ENCODE measurements around the gene NHLRC1.

NHLRC1 gene

GRCh38 chr6:18099511-18099910 lies 23.0 kb downstream of the NHLRC1 start:
- POLR2A ChIA-PET: no interaction called here
- DNase-seq (ENCODE audit: extremely low spot score): no peak
- CTCF ChIA-PET: no interaction called here
- TF ChIP-seq ARNT (IDR thresholded peaks at IDR 0.05) (no peak), ELF4 (IDR thresholded peaks at IDR 0.05) (no peak)

GRCh38 chr6:18096423-18096822 lies 26.1 kb downstream of the NHLRC1 start:
- ChIA-PET CTCF (interaction anchor here (1.9 kb wide), 1 partner anchor 25 kb away, joined by 4 read pairs; no protein-coding TSS in a partner anchor), POLR2A (no interaction called here)
- DNase-seq (ENCODE audit: extremely low spot score): no peak
- no peak for TF ChIP-seq PKNOX1 (IDR thresholded peaks at IDR 0.05)
- no peak for TF ChIP-seq ELF4 (IDR thresholded peaks at IDR 0.05)
- TF ChIP-seq FOXA1 (IDR thresholded peaks at IDR 0.05): no peak
- no peak for TF ChIP-seq FOXM1 (IDR thresholded peaks at IDR 0.05; ENCODE audit: borderline replicate concordance)
- TF ChIP-seq NFRKB (IDR thresholded peaks at IDR 0.05): no peak
- no peak for TF ChIP-seq L3MBTL2 (conservative IDR thresholded peaks at IDR 0.05)
- TF ChIP-seq SUZ12 (IDR thresholded peaks at IDR 0.05): no peak
- TF ChIP-seq ARNT (IDR thresholded peaks at IDR 0.05): no peak
- TF ChIP-seq TARDBP (IDR thresholded peaks at IDR 0.05): no peak
- no peak for TF ChIP-seq CTBP1 (IDR thresholded peaks at IDR 0.05; ENCODE audit: borderline replicate concordance)
- no peak for TF ChIP-seq SP1 (IDR thresholded peaks at IDR 0.05)
- no peak for TF ChIP-seq FOXK2 (IDR thresholded peaks at IDR 0.05)

GRCh38 chr6:18091382-18091781 lies 31.1 kb downstream of the NHLRC1 start:
- TF ChIP-seq CTBP1 (IDR thresholded peaks at IDR 0.05; ENCODE audit: borderline replicate concordance) (no peak), FOXA1 (IDR thresholded peaks at IDR 0.05) (no peak), SUZ12 (IDR thresholded peaks at IDR 0.05) (no peak), TARDBP (IDR thresholded peaks at IDR 0.05) (no peak), BHLHE40 (IDR thresholded peaks at IDR 0.05; ENCODE audit: borderline replicate concordance) (no peak), HDGF (IDR thresholded peaks at IDR 0.05; ENCODE audit: borderline replicate concordance) (no peak), LEF1 (IDR thresholded peaks at IDR 0.05; ENCODE audit: borderline replicate concordance) (no peak), ARNT (IDR thresholded peaks at IDR 0.05) (no peak), PKNOX1 (IDR thresholded peaks at IDR 0.05) (no peak), ELF4 (IDR thresholded peaks at IDR 0.05) (no peak)
- CTCF ChIA-PET: no interaction called here
- POLR2A ChIA-PET: no interaction called here
- no peak for DNase-seq (ENCODE audit: extremely low spot score)

- no peak for DNase-seq (ENCODE audit: extremely low spot score)
- POLR2A ChIA-PET: no interaction called here
- no peak for TF ChIP-seq HDGF (IDR thresholded peaks at IDR 0.05; ENCODE audit: borderline replicate concordance)
- no peak for TF ChIP-seq FOXM1 (IDR thresholded peaks at IDR 0.05; ENCODE audit: borderline replicate concordance)
- TF ChIP-seq FOXA1 (IDR thresholded peaks at IDR 0.05): no peak
- TF ChIP-seq CTBP1 (IDR thresholded peaks at IDR 0.05; ENCODE audit: borderline replicate concordance): no peak
- no peak for TF ChIP-seq L3MBTL2 (conservative IDR thresholded peaks at IDR 0.05)
- TF ChIP-seq ZNF384 (IDR thresholded peaks at IDR 0.05): no peak
- TF ChIP-seq ARNT (IDR thresholded peaks at IDR 0.05): no peak
- no peak for TF ChIP-seq TARDBP (IDR thresholded peaks at IDR 0.05)
- no peak for TF ChIP-seq LEF1 (IDR thresholded peaks at IDR 0.05; ENCODE audit: borderline replicate concordance)
- TF ChIP-seq SUZ12 (IDR thresholded peaks at IDR 0.05): no peak
- no peak for TF ChIP-seq SP1 (IDR thresholded peaks at IDR 0.05)
- TF ChIP-seq PKNOX1 (IDR thresholded peaks at IDR 0.05): no peak
- no peak for TF ChIP-seq ELF4 (IDR thresholded peaks at IDR 0.05)
- no peak for TF ChIP-seq FOXK2 (IDR thresholded peaks at IDR 0.05)
- no peak for TF ChIP-seq NFRKB (IDR thresholded peaks at IDR 0.05)
- no peak for TF ChIP-seq BHLHE40 (IDR thresholded peaks at IDR 0.05; ENCODE audit: borderline replicate concordance)
- CTCF ChIA-PET: no interaction called here
Observed at GRCh38 chr6:18090349-18090786, 32.1 kb downstream of the NHLRC1 start.

- ChIA-PET POLR2A (no interaction called here), CTCF (no interaction called here)
- DNase-seq (ENCODE audit: extremely low spot score): no peak
- no peak for TF ChIP-seq FOXM1 (IDR thresholded peaks at IDR 0.05; ENCODE audit: borderline replicate concordance)
- no peak for TF ChIP-seq ELF4 (IDR thresholded peaks at IDR 0.05)
- no peak for TF ChIP-seq ZNF384 (IDR thresholded peaks at IDR 0.05)
- no peak for TF ChIP-seq SUZ12 (IDR thresholded peaks at IDR 0.05)
- TF ChIP-seq PKNOX1 (IDR thresholded peaks at IDR 0.05): no peak
- TF ChIP-seq FOXA1 (IDR thresholded peaks at IDR 0.05): no peak
- TF ChIP-seq FOXK2 (IDR thresholded peaks at IDR 0.05): no peak
- no peak for TF ChIP-seq ARNT (IDR thresholded peaks at IDR 0.05)
- no peak for TF ChIP-seq SP1 (IDR thresholded peaks at IDR 0.05)
- TF ChIP-seq TARDBP (IDR thresholded peaks at IDR 0.05): no peak
- no peak for TF ChIP-seq CTBP1 (IDR thresholded peaks at IDR 0.05; ENCODE audit: borderline replicate concordance)
- TF ChIP-seq NFRKB (IDR thresholded peaks at IDR 0.05): no peak
- TF ChIP-seq BHLHE40 (IDR thresholded peaks at IDR 0.05; ENCODE audit: borderline replicate concordance): no peak
- TF ChIP-seq L3MBTL2 (conservative IDR thresholded peaks at IDR 0.05): no peak
- no peak for TF ChIP-seq LEF1 (IDR thresholded peaks at IDR 0.05; ENCODE audit: borderline replicate concordance)
- TF ChIP-seq HDGF (IDR thresholded peaks at IDR 0.05; ENCODE audit: borderline replicate concordance): no peak
Observed at GRCh38 chr6:18088419-18089296, 33.8 kb downstream of the NHLRC1 start.

All from HEK293T (cell line).